GM12872 (cell line): ENCODE measurements around the gene CSK.

Source experiments
- CTCF ChIP-seq: IDR thresholded peaks from 3 replicates; pipeline ENCODE4 v1.5.1; 2011; ENCODE audit warnings: low read depth, mild to moderate bottlenecking, low read length, moderate library complexity; ENCODE audit not compliant: insufficient read depth

Gene CSK

GRCh38 chr15:74785194-74786032 is 3.5 kb downstream of the CSK start:
- TF ChIP-seq CTCF, result 0 out of 3 replicates have a peak, but pooled peaks have one; percentile 3

- no peak for TF ChIP-seq CTCF
These were observed 4.8 kb downstream of the CSK start for GRCh38 chr15:74786551-74787165.

DNA sequence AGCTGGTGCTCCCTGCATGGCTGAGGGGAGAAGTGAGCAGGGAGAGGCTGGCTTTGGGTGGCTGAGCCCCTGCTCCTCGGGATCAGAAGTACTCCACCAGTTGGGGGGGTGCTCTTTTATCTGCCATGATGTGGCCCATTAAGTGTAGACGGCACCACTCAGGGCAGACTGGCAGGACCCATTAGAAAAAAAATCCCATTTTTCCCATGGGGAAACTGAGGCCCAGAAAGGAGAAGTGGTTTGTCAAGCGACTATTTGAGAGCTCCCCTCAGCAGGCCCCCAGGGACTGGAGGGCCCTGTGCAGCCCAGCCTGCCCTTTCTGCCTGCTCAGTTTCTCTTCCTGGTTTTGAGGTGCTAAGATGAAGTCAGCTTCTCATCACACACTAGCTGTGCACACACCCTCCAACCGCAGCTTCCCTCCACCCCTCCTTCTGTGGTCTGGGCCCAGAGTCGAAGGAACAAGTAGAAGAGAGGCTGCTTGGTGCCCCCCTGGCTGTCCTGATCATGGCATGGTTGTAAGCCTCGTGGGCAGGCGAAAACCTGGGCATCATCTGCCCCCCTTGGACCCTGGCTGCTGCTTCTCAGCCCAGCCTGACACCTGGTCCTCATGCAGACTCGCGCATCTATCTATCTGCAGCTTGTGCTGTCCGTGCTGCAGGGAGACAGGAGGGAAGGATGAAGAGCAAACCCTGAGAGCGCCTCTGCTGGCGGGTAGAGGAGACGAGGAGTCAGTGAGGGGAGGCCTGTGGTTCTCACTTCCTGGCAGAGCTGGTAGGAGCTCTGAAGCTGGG is 5.6 kb downstream of the CSK start:
- peak; percentile 91 for TF ChIP-seq CTCF

GRCh38 chr15:74788042-74788682 is 6.3 kb downstream of the CSK start:
- no peak for TF ChIP-seq CTCF

DNA sequence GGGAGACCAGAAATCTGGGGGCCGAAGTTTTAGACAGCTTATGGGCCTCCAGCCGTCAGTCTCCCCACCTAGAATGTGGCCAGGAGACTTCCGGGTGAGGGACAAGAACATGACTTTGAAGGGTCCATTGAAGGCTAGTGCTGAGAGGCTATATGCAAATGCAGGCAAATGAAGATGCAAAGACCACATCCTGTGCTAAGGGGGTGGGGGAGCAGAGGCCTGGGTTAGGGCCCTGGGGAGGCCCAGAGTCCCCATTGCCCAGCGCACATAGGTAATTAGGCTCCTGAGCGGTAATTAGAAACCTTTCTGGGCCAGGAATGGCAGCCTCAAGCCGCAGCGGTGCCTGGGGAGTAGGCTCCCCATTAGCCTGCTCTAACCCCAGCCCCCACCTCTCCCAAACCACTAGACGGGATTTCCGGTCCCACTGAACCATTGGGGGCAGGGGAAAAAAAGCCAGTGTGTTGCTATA is 6.8 kb downstream of the CSK start:
- TF ChIP-seq CTCF, result no peak

DNA sequence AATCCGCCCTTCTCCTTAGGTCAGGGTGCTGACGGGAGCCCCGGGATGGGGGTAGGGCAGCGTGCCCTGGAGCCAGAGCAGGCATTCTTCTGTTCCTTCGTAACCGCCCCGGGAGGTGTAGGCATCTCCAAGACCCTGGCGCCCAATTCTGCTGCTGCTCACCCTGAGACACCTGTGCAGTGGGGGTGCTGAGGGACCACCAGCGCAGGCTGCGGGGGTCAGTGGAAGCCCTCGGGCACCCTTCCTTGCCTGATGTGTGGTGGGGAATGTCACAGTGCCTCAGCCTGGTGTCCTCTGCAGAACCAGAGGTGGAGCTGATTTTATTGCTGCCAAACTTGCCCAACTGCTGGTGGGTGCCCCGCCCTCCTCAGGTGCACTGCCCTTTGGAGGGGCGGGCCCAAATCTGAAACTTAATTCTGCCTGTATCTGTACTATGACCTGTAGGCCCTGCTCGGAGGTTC is 7.3 kb downstream of the CSK start:
- no peak for TF ChIP-seq CTCF

DNA sequence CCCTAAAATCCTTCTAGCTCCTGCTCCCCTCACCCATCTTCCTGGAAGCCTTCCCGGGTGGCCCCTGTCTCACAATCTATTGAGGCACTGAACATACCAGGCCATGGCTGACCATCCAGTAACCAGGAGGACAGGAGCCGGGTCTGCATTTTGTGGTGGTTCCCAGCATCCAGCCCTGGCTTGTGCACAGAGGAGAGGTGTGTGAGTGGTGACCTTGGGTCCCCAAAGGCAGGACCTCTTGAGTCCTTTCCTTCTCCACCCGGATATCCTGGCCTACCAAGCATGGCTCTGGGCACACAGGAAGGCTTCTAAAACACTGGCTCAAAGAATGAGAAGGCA is 7.8 kb downstream of the CSK start:
- no peak for TF ChIP-seq CTCF
